Astrocyte (in vitro differentiated cells and primary cell): ENCODE measurements around the gene MICU2. TPM values are rescaled to one million over a fixed set of nuclear protein-coding genes. Genes with fewer than 3 reads are reported as not detected.

Experiments
- DNase-seq: peaks from one replicate; pipeline ENCODE4 v3.0.0-alpha.2; 2010; ENCODE audit warnings: low read depth
- FAIRE-seq: peaks from 2 replicates; lab custom pipeline; 2011; peaks lifted over from hg19 to GRCh38; lab: Jason Lieb, UNC
- H2AFZ ChIP-seq: 2 replicates; pipeline ENCODE4 v1.6.0; 2012; ENCODE audit warnings: low read depth, low read length, inconsistent platforms
- H3K27ac ChIP-seq: 2 replicates; pipeline ENCODE4 v1.5.1; 2011; ENCODE audit warnings: low read depth, low read length, inconsistent platforms
- H3K27me3 ChIP-seq: 2 replicates; pipeline ENCODE4 v1.6.0; 2011; ENCODE audit warnings: low read length, inconsistent platforms; ENCODE audit not compliant: insufficient read depth
- H3K36me3 ChIP-seq: 2 replicates; pipeline ENCODE4 v1.5.1; 2011; ENCODE audit warnings: low read length, inconsistent platforms; ENCODE audit not compliant: insufficient read depth
- H3K4me1 ChIP-seq: 2 replicates; pipeline ENCODE4 v1.5.1; 2011; ENCODE audit warnings: low read length, inconsistent platforms; ENCODE audit not compliant: insufficient read depth
- H3K4me2 ChIP-seq: 2 replicates; pipeline ENCODE4 v1.6.0; 2012; ENCODE audit warnings: low read length, inconsistent platforms
- H3K4me3 ChIP-seq: 2 replicates; pipeline ENCODE4 v1.5.1; 2011; ENCODE audit warnings: low read depth, mild to moderate bottlenecking, low read length, inconsistent platforms; ENCODE audit not compliant: insufficient read depth
- H3K79me2 ChIP-seq: 2 replicates; pipeline ENCODE4 v1.6.0; 2012; ENCODE audit warnings: mild to moderate bottlenecking, low read length, inconsistent platforms; ENCODE audit not compliant: insufficient read depth
- H3K9ac ChIP-seq: 2 replicates; pipeline ENCODE4 v1.6.0; 2012; ENCODE audit warnings: mild to moderate bottlenecking, low read length, inconsistent platforms
- H3K9me3 ChIP-seq: 2 replicates; pipeline ENCODE4 v1.5.1; 2012; ENCODE audit warnings: low read depth, mild to moderate bottlenecking, low read length, inconsistent platforms; ENCODE audit not compliant: insufficient read depth
- H4K20me1 ChIP-seq: 2 replicates; pipeline ENCODE4 v1.6.0; 2012; ENCODE audit warnings: low read length, inconsistent platforms; ENCODE audit not compliant: insufficient read depth
- H3K27ac Mint-ChIP-seq: one replicate; pipeline ENCODE4 v1.8.0; 2021; ENCODE audit warnings: mild to moderate bottlenecking, mixed read lengths; ENCODE audit not compliant: unreplicated experiment
- H3K27me3 Mint-ChIP-seq: one replicate; pipeline ENCODE4 v1.8.0; 2021; ENCODE audit warnings: low read depth, mixed read lengths; ENCODE audit not compliant: unreplicated experiment
- H3K36me3 Mint-ChIP-seq: one replicate; pipeline ENCODE4 v1.8.0; 2021; ENCODE audit warnings: low read depth, mixed read lengths; ENCODE audit not compliant: unreplicated experiment
- H3K4me1 Mint-ChIP-seq: one replicate; pipeline ENCODE4 v1.8.0; 2021; ENCODE audit warnings: low read depth, mixed read lengths; ENCODE audit not compliant: unreplicated experiment
- H3K4me3 Mint-ChIP-seq: one replicate; pipeline ENCODE4 v1.8.0; 2021; ENCODE audit warnings: mild to moderate bottlenecking, moderate library complexity, mixed read lengths; ENCODE audit not compliant: unreplicated experiment
- H3K9me3 Mint-ChIP-seq: one replicate; pipeline ENCODE4 v1.8.0; 2021; ENCODE audit warnings: mild to moderate bottlenecking, mixed read lengths; ENCODE audit not compliant: unreplicated experiment
- CTCF ChIP-seq: IDR thresholded peaks from 2 replicates; pipeline ENCODE4 v1.5.1; 2011; ENCODE audit warnings: low read depth, mild to moderate bottlenecking, inconsistent platforms, low read length, moderate library complexity; ENCODE audit not compliant: insufficient read depth
- EZH2 ChIP-seq: IDR thresholded peaks from 2 replicates; pipeline ENCODE4 v1.6.1; 2012; ENCODE audit warnings: mild to moderate bottlenecking, low read length, inconsistent platforms; ENCODE audit not compliant: insufficient read depth
- total RNA-seq: library from RNA; stranded (reverse); gene quantifications from 2 replicates; pipeline ENCODE4 v1.2.1, GENCODE V29; 2021

Gene MICU2
- total RNA-seq, 1 donor from 2014 or later, result 31.8 TPM

GRCh38 chr13:21534760-21535159 lies 69.2 kb downstream of the MICU2 start:
- H3K36me3 ChIP-seq, result no peaks in the 10 kb centered on the region
- H3K36me3 Mint-ChIP-seq, result peaks cover 6% of the 10 kb centered on the region
- FAIRE-seq, result no peak

GRCh38 chr13:21531455-21531854 lies 72.5 kb downstream of the MICU2 start:
- Histone ChIP-seq H3K9ac (no peak overlapping the region), H3K9me3 (no peaks in the 10 kb centered on the region), H3K79me2 (no peaks in the 10 kb centered on the region), H3K4me1 (peaks cover 10% of the 10 kb centered on the region), H3K27ac (no peak overlapping the region), H3K27me3 (no peaks in the 10 kb centered on the region), H3K4me3 (no peak overlapping the region), H3K4me2 (no peak overlapping the region), H2AFZ (no peak overlapping the region), H4K20me1 (no peaks in the 10 kb centered on the region), H3K36me3 (no peaks in the 10 kb centered on the region)
- Mint-ChIP-seq H3K9me3 (no peaks in the 10 kb centered on the region), H3K4me3 (no peak overlapping the region), H3K4me1 (peaks cover 3% of the 10 kb centered on the region), H3K36me3 (no peaks in the 10 kb centered on the region), H3K27ac (no peak overlapping the region), H3K27me3 (no peaks in the 10 kb centered on the region)
- FAIRE-seq, result peak; percentile 39
- TF ChIP-seq EZH2 (no peak), CTCF (no peak)
- DNase-seq, result no peak

More at GRCh38 chr13:21534760-21535159, 69.2 kb downstream of the MICU2 start:
- no peaks in the 10 kb centered on the region for H3K9me3 Mint-ChIP-seq
- no peak overlapping the region for H3K4me2 ChIP-seq
- H4K20me1 ChIP-seq, result no peaks in the 10 kb centered on the region
- H3K27ac Mint-ChIP-seq, result no peak overlapping the region
- no peak overlapping the region for H2AFZ ChIP-seq
- no peak overlapping the region for H3K27ac ChIP-seq
- no peak overlapping the region for H3K4me3 ChIP-seq
- TF ChIP-seq EZH2 (no peak), CTCF (no peak)
- H3K4me1 Mint-ChIP-seq, result peaks cover 3% of the 10 kb centered on the region
- H3K79me2 ChIP-seq, result no peaks in the 10 kb centered on the region
- no peaks in the 10 kb centered on the region for H3K27me3 Mint-ChIP-seq
- no peak overlapping the region for H3K4me3 Mint-ChIP-seq
- H3K9me3 ChIP-seq, result no peaks in the 10 kb centered on the region
- DNase-seq, result no peak
- H3K9ac ChIP-seq, result no peak overlapping the region
- no peaks in the 10 kb centered on the region for H3K4me1 ChIP-seq
- H3K27me3 ChIP-seq, result no peaks in the 10 kb centered on the region

GRCh38 chr13:21530656-21531055 lies 73.3 kb downstream of the MICU2 start:
- Histone ChIP-seq H3K4me3 (no peak overlapping the region), H3K27ac (no peak overlapping the region), H3K4me1 (peaks cover 10% of the 10 kb centered on the region), H2AFZ (no peak overlapping the region), H3K79me2 (no peaks in the 10 kb centered on the region), H3K27me3 (no peaks in the 10 kb centered on the region), H3K9me3 (no peaks in the 10 kb centered on the region), H3K4me2 (no peak overlapping the region), H4K20me1 (no peaks in the 10 kb centered on the region), H3K9ac (no peak overlapping the region), H3K36me3 (no peaks in the 10 kb centered on the region)
- H3K27ac Mint-ChIP-seq, result no peak overlapping the region
- FAIRE-seq, result no peak
- H3K4me1 Mint-ChIP-seq, result peaks cover 3% of the 10 kb centered on the region
- H3K9me3 Mint-ChIP-seq, result no peaks in the 10 kb centered on the region
- no peak overlapping the region for H3K4me3 Mint-ChIP-seq
- DNase-seq, result no peak
- H3K36me3 Mint-ChIP-seq, result no peaks in the 10 kb centered on the region
- H3K27me3 Mint-ChIP-seq, result no peaks in the 10 kb centered on the region
- TF ChIP-seq CTCF (no peak), EZH2 (no peak)
